HG03095 (cell line): Measurements from ENCODE around the gene EVC2.

ENCODE experiments used
- ATAC-seq: cut with Tn5 transposase; IDR thresholded peaks from one replicate; pipeline ENCODE4 v1.9.1; 2021; ENCODE audit warnings: moderate library complexity; ENCODE audit not compliant: unreplicated experiment

Gene EVC2

DNA sequence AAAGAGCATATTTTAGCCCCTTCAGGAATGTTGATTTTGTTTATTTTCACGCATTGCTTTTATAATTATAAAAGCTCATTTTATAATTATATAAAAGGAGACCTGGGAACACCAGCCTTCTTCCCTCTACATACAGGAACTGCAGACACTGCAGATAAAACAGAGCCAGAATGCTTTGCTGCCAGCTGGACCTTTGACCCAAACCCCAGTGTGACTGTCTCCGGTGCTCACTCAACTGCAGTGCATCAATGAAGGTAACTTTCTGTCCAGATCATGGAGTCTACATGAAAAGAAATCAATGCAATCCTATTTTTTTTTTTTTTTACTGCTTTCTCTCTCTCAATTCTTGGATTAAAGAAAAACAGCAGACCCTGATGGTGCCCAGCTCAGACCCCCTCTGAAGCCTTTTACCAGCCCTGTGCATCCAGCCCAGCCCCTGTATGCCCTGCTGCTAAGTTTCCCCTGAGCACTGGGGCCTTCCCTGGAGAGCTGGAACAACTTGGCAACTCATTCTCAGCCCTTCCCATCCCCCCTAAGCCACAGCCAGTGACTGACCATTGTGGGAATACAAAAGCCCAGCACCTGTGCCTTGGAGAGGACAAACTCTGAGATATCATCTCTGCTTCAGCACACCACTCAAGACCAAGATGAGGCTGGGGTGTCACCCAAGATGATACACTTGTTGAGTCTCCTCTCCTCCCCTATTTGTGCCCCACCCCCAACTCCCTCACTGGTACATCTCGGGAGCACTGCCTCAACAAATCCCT is 182.1 kb downstream of the EVC2 start:
- ATAC-seq = no peak

DNA sequence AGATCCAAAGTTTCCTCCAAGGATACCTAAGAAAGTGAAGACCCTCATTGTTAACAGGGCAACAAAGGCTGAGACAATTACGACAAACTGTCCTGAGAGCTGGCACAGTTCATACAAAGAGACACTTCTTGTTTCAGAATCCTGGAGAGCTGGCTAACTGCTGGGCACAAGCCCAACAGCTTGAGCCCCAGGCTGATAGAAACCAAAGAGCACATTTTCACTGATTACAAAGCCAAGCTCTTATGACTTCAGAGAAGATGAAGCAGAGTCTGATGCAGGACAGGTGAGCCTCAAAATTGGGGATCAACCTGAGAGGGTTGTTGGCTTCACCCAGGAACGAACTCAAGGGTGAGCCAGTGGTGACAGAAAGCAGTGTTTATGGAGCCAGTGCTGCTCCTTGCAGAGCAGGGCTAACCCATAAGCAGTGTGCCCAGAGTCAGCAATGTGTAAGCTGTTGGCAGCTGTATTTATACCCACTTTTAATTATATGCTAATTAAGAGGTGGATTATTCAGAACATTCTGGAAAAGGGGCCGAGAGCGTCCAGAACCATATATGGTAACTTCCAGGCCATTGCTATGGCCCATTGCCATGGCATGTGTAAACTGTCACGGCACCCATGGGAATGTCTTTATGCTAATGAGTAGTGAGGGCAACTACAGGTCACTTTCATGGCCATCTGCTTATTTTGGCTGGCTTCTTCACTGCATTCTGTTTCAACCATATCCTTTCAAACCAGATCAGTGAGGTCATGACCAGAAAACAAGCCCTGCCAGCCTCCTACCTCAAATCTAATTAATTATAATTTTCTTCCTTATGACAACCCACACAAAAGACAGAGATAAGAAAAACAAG is 183.7 kb downstream of the EVC2 start:
- no peak for ATAC-seq

DNA sequence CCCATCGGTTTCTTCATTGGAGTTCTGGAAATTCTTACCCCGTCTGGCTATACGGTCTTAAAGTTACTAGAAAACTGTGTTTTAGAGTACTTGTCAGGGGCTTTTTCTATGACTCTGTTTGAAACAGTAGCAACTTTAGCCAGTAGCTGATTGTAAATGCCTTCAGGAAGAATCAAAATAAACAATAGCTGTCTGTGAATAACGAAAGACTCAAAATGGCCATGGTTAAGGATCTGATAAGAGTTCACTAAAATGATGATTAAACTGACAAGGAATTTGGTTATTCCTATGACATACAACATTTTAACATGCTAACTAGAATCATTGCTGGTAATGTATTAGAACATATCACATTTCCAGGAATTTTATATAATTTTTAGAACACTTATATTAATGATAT is 191.0 kb downstream of the EVC2 start:
- ATAC-seq = no peak

DNA sequence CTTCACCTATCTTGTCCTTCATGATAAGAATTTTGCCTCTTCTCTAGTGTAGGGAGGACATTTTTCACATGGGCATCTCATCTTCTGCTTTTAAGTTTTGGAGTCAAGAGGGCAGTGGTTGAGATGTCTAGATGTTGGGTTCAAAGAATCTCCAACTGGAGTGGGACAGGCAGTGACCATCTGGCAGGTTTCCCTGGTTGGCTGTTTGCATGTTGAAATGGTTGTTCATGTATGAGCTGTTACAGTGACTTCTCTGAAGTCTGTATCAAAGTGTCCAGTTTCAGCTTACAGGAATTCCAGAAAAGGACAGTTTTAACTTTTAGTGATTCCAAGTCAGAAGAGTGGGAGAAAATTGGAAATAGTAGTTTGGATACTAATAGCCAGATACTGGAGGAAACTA is 192.7 kb downstream of the EVC2 start:
- ATAC-seq = no peak
